Measurements from ENCODE around the gene PCMT1. TPM values are rescaled to one million over a fixed set of nuclear protein-coding genes. Genes with fewer than 3 reads are reported as not detected.

The PCMT1 gene
- total RNA-seq, 4 donors from 2014 or later = 57.4 to 67.6 (median 66.6) TPM

- Histone ChIP-seq H3K27ac (no peak overlapping the region), H3K4me3 (no peak overlapping the region), H3K27me3 (no peaks in the 10 kb centered on the region), H3K36me3 (peaks cover 27% of the 10 kb centered on the region), H3K9me3 (no peaks in the 10 kb centered on the region), H3K4me1 (no peaks in the 10 kb centered on the region)
- TF ChIP-seq CTCF (IDR thresholded peaks at IDR 0.05) = no peak
- TF ChIP-seq EP300 (IDR thresholded peaks at IDR 0.05) = no peak
- TF ChIP-seq POLR2AphosphoS5 (IDR thresholded peaks at IDR 0.05) = no peak
- TF ChIP-seq POLR2A (IDR thresholded peaks at IDR 0.05) = no peak
- DNase-seq (ENCODE audit: low spot score in 2 of 2) = no peak
- WGBS = 89% methylated on average over 2 of the region's 2 CpGs
Measured at GRCh38 chr6:149809798-149810197, 60.3 kb downstream of the PCMT1 start.

- 96% methylated on average over 3 of the region's 3 CpGs for WGBS
- H3K36me3 ChIP-seq = peaks cover 27% of the 10 kb centered on the region
- no peak overlapping the region for H3K27ac ChIP-seq
- TF ChIP-seq POLR2AphosphoS5 (IDR thresholded peaks at IDR 0.05) (no peak), CTCF (IDR thresholded peaks at IDR 0.05) (no peak), EP300 (IDR thresholded peaks at IDR 0.05) (no peak), POLR2A (IDR thresholded peaks at IDR 0.05) (no peak)
- H3K4me1 ChIP-seq = no peaks in the 10 kb centered on the region
- no peak overlapping the region for H3K4me3 ChIP-seq
- no peaks in the 10 kb centered on the region for H3K9me3 ChIP-seq
- no peak for DNase-seq (ENCODE audit: low spot score in 2 of 2)
- no peaks in the 10 kb centered on the region for H3K27me3 ChIP-seq
Measured at GRCh38 chr6:149813351-149813750, 63.8 kb downstream of the PCMT1 start.

GRCh38 chr6:149815788-149816187 lies 66.2 kb downstream of the PCMT1 start:
- no peak for TF ChIP-seq POLR2A (IDR thresholded peaks at IDR 0.05)
- no peak for TF ChIP-seq EP300 (IDR thresholded peaks at IDR 0.05)
- TF ChIP-seq POLR2AphosphoS5 (IDR thresholded peaks at IDR 0.05) = no peak
- TF ChIP-seq CTCF (IDR thresholded peaks at IDR 0.05) = no peak
- peaks cover 29% of the 10 kb centered on the region for H3K36me3 ChIP-seq
- no peak for DNase-seq (ENCODE audit: low spot score in 2 of 2)
- H3K27me3 ChIP-seq = no peaks in the 10 kb centered on the region
- no peaks in the 10 kb centered on the region for H3K4me1 ChIP-seq
- H3K9me3 ChIP-seq = no peaks in the 10 kb centered on the region
- no peak overlapping the region for H3K27ac ChIP-seq
- WGBS = 95% methylated on average over 4 of the region's 4 CpGs
- H3K4me3 ChIP-seq = no peak overlapping the region

GRCh38 chr6:149820506-149820905 lies 71.0 kb downstream of the PCMT1 start:
- H3K4me3 ChIP-seq = no peak overlapping the region
- no peak overlapping the region for H3K27ac ChIP-seq
- no peak for DNase-seq (ENCODE audit: low spot score in 2 of 2)
- H3K9me3 ChIP-seq = no peaks in the 10 kb centered on the region
- WGBS = 91% methylated on average over 7 of the region's 7 CpGs
- H3K4me1 ChIP-seq = no peaks in the 10 kb centered on the region
- H3K27me3 ChIP-seq = no peaks in the 10 kb centered on the region
- H3K36me3 ChIP-seq = peaks cover 35% of the 10 kb centered on the region
- TF ChIP-seq CTCF (IDR thresholded peaks at IDR 0.05) (no peak), EP300 (IDR thresholded peaks at IDR 0.05) (no peak), POLR2AphosphoS5 (IDR thresholded peaks at IDR 0.05) (no peak), POLR2A (IDR thresholded peaks at IDR 0.05) (no peak)

GRCh38 chr6:149821492-149821891 lies 72.0 kb downstream of the PCMT1 start:
- 85% methylated on average over 1 of the region's 1 CpG for WGBS

More at GRCh38 chr6:149821492-149821891, 72.0 kb downstream of the PCMT1 start:
- H3K4me1 ChIP-seq = no peaks in the 10 kb centered on the region
- no peak overlapping the region for H3K4me3 ChIP-seq
- H3K36me3 ChIP-seq = peaks cover 45% of the 10 kb centered on the region
- TF ChIP-seq CTCF (IDR thresholded peaks at IDR 0.05) = no peak
- H3K27me3 ChIP-seq = no peaks in the 10 kb centered on the region
- no peaks in the 10 kb centered on the region for H3K9me3 ChIP-seq
- H3K27ac ChIP-seq = no peak overlapping the region
- DNase-seq (ENCODE audit: low spot score in 2 of 2) = no peak
